ENCODE data around the gene RPS6KA2. TPM values are rescaled to one million over a fixed set of nuclear protein-coding genes. Genes with fewer than 3 reads are reported as not detected.
A peak's percentile ranks its signal among the peaks of the same experiment; 100 is the strongest.

Gene RPS6KA2
- total RNA-seq, 2 experiments from 2014 or later = 18.9 to 19.1 TPM

DNA sequence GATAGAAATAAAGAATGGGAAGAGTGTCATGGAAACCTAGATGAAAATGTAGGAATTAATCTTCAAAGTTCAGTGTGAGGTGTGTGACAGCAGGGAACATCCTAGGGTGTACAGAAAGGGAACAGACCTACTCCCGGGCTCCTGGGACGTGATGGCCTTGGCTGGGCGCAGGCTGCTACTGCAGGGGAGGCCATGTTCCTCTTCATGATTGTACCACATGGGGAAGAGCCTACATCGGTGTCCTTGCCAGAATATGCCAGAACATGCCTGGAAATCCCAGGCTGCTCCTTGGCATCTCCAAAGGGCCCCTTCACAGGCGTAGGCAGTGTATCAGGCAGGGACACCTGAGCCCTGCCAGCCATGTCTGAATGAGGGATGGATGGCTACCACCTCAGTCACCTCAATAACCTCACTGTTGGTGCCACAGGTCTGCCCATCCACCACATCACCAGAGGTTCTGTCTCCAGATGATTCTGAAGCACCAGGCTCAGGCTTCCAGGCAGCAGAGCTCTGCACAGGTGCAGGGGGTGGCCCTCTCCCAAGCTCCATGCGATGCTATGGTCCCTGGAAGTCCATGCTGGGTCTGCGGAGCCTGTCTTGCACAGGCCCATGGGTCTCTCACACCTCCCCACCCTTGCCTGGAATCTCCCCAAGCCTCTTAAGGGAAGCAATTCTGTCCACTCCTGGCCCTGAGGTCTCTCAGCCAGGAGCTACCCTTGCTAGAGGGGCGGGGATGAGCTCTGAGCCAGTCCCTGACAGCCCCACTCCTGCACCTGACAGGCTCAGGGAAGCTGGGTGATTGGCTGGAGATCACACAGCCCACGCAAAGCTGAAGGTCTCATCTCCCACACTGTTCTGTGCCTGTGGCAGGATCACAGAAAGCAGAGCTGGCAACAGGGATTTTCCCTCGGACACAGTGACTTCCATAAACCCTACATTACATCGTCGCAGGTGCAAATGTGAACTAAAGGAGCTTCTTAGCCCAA lies 60.7 kb downstream of the RPS6KA2 start:
- no peak overlapping the region for H3K27ac Mint-ChIP-seq
- no peak overlapping the region for H3K4me3 Mint-ChIP-seq
- H3K4me1 Mint-ChIP-seq (ENCODE audit: low read depth) = no peaks in the 10 kb centered on the region
- no peaks in the 10 kb centered on the region for H3K9me3 Mint-ChIP-seq
- DNase-seq = no peak
- CTCF ChIA-PET = no interaction called here
- no peaks in the 10 kb centered on the region for H3K27me3 Mint-ChIP-seq (ENCODE audit: low read depth)
- H3K36me3 Mint-ChIP-seq (ENCODE audit: low read depth) = no peaks in the 10 kb centered on the region
- intact Hi-C loops (cut with micrococcal nuclease) = no loop called here

GRCh38 chr6:166565084-166565967 lies 61.7 kb downstream of the RPS6KA2 start:
- CTCF ChIA-PET = no interaction called here
- Mint-ChIP-seq H3K27me3 (ENCODE audit: low read depth) (no peaks in the 10 kb centered on the region), H3K27ac (no peak overlapping the region), H3K4me3 (no peak overlapping the region), H3K4me1 (ENCODE audit: low read depth) (no peaks in the 10 kb centered on the region), H3K36me3 (ENCODE audit: low read depth) (no peaks in the 10 kb centered on the region), H3K9me3 (peaks cover under 1% of the 10 kb centered on the region)
- intact Hi-C loops (cut with micrococcal nuclease) = no loop called here
- no peak for DNase-seq

- DNase-seq = no peak
- Mint-ChIP-seq H3K27me3 (ENCODE audit: low read depth) (no peaks in the 10 kb centered on the region), H3K27ac (no peak overlapping the region), H3K4me3 (no peak overlapping the region), H3K9me3 (peaks cover 11% of the 10 kb centered on the region), H3K4me1 (ENCODE audit: low read depth) (no peaks in the 10 kb centered on the region), H3K36me3 (ENCODE audit: low read depth) (peaks cover 4% of the 10 kb centered on the region)
- intact Hi-C loops (cut with micrococcal nuclease) = no loop called here
- CTCF ChIA-PET = no interaction called here
Measured at GRCh38 chr6:166563805-166564204, 63.2 kb downstream of the RPS6KA2 start.

DNA sequence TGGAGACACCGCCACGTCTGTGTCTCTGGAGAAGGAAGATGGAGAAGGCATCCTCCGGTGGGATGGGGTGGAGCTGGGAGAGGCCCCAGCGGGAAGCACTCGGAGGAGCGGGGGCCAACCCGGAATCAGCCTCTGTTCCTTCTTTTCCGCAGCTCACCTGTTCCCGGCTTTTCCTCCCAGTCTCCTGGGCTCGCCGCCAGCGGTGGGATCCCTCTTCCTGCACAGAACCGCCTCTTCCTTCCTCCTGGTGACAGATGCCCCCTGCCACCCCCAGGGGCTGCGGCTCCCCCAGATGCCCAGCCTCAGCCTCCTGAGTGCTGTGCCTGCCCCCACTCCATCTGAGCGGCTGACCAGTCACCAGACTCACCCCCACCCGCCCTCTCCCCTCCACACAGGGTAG lies 63.9 kb downstream of the RPS6KA2 start:
- Mint-ChIP-seq H3K27me3 (ENCODE audit: low read depth) (no peaks in the 10 kb centered on the region), H3K4me1 (ENCODE audit: low read depth) (no peaks in the 10 kb centered on the region)
- intact Hi-C loops (cut with micrococcal nuclease) = no loop called here

DNA sequence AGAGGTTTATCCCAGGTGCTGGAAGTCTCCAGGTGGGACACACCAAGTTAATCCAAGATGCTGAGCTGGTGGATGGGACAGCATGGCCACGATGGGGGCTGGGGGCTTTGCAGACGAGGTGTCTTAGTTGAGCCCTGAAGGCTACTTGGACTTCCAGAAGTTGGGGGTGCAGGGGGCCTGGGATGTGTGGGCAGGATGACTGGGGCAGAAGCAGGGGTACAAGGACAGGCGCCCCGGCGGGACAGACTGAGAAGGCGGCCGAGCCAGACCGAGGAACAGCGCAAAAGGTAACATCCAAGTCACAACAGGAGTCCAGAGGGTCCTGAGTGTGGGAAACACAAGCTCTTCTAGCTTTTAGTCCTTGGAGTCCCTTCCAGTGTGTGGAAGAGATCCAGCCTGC lies 64.3 kb downstream of the RPS6KA2 start:
- intact Hi-C loops (cut with micrococcal nuclease) = no loop called here
- Mint-ChIP-seq H3K27ac (no peak overlapping the region), H3K4me3 (no peak overlapping the region), H3K27me3 (ENCODE audit: low read depth) (no peaks in the 10 kb centered on the region), H3K9me3 (peaks cover 11% of the 10 kb centered on the region), H3K4me1 (ENCODE audit: low read depth) (no peaks in the 10 kb centered on the region), H3K36me3 (ENCODE audit: low read depth) (peaks cover 4% of the 10 kb centered on the region)
- DNase-seq = no peak
- CTCF ChIA-PET = no interaction called here

More for the DNA sequence above, 63.9 kb downstream of the RPS6KA2 start:
- CTCF ChIA-PET = no interaction called here
- Mint-ChIP-seq H3K4me3 (no peak overlapping the region), H3K36me3 (ENCODE audit: low read depth) (peaks cover 4% of the 10 kb centered on the region), H3K27ac (no peak overlapping the region), H3K9me3 (peaks cover 11% of the 10 kb centered on the region)
- no peak for DNase-seq

DNA sequence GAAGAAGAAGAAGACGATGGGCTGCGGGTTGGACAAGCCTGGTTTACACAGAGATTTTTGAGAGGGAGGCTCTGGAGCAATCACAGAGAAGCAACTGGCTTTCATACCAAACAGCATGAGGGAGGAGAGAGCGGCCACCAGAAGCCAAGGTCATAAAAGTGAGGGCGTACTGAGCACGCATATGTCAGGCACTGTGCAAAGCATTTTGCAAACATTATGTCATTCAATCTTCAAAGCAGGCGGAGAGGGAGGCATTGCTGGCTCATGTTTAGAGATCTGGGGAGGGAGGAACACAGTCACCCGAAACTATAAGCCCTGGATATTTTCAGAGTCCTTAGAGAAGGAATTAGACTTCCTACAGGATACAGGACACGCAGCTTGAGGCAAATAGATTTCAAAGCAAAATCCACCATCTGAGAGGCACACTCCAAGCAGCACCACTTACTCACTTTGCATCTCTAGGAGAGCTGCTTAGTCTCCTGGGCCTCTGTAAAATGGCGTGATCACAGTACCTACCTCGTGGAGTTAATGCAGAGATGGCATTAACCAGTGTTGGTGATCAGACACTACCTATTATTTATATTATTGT lies 65.2 kb downstream of the RPS6KA2 start:
- Mint-ChIP-seq H3K4me1 (ENCODE audit: low read depth) (peaks cover 4% of the 10 kb centered on the region), H3K27me3 (ENCODE audit: low read depth) (no peaks in the 10 kb centered on the region), H3K4me3 (no peak overlapping the region), H3K36me3 (ENCODE audit: low read depth) (peaks cover 4% of the 10 kb centered on the region), H3K9me3 (peaks cover 11% of the 10 kb centered on the region), H3K27ac (no peak overlapping the region)
- CTCF ChIA-PET = no interaction called here
- intact Hi-C loops (cut with micrococcal nuclease) = no loop called here
- DNase-seq = no peak

GRCh38 chr6:166560222-166560621 lies 66.8 kb downstream of the RPS6KA2 start:
- no peak for DNase-seq
- Mint-ChIP-seq H3K27ac (no peak overlapping the region), H3K4me1 (ENCODE audit: low read depth) (peaks cover 5% of the 10 kb centered on the region), H3K27me3 (ENCODE audit: low read depth) (no peaks in the 10 kb centered on the region), H3K4me3 (no peak overlapping the region), H3K9me3 (peaks cover 11% of the 10 kb centered on the region), H3K36me3 (ENCODE audit: low read depth) (peaks cover 4% of the 10 kb centered on the region)
- intact Hi-C loops (cut with micrococcal nuclease) = no loop called here
- CTCF ChIA-PET = no interaction called here

DNA sequence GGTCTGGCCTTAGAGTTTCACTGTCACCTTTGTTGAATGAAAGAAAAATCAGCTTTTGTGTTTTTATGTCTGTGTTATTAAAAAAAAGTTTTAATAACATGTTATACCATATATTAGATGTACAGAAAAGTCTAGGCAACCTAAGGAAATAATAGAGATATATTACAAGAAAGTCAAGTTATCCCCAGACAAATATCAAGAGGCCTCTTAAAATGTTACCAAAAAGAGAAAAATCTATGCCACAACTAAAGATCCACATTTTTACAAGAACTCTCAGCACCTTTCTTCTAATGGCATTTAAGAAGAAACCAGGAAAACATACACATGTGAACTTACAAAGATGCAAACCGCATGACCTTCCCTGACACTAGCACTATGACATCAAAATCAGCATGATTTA lies 67.4 kb downstream of the RPS6KA2 start:
- no peak overlapping the region for H3K4me3 Mint-ChIP-seq
- peaks cover 11% of the 10 kb centered on the region for H3K9me3 Mint-ChIP-seq
- H3K27me3 Mint-ChIP-seq (ENCODE audit: low read depth) = no peaks in the 10 kb centered on the region
- CTCF ChIA-PET = no interaction called here
- H3K27ac Mint-ChIP-seq = no peak overlapping the region
- DNase-seq = no peak
- peaks cover 4% of the 10 kb centered on the region for H3K36me3 Mint-ChIP-seq (ENCODE audit: low read depth)
- peaks cover 5% of the 10 kb centered on the region for H3K4me1 Mint-ChIP-seq (ENCODE audit: low read depth)
- intact Hi-C loops (cut with micrococcal nuclease) = no loop called here

- H3K27ac Mint-ChIP-seq = no peak overlapping the region
- peaks cover 11% of the 10 kb centered on the region for H3K9me3 Mint-ChIP-seq
- no peak for DNase-seq
- intact Hi-C loops (cut with micrococcal nuclease) = no loop called here
- CTCF ChIA-PET = no interaction called here
- H3K36me3 Mint-ChIP-seq (ENCODE audit: low read depth) = peaks cover 4% of the 10 kb centered on the region
- H3K4me3 Mint-ChIP-seq = no peak overlapping the region
- no peaks in the 10 kb centered on the region for H3K27me3 Mint-ChIP-seq (ENCODE audit: low read depth)
- peaks cover 5% of the 10 kb centered on the region for H3K4me1 Mint-ChIP-seq (ENCODE audit: low read depth)
Measured at GRCh38 chr6:166559211-166559610, 67.8 kb downstream of the RPS6KA2 start.

GRCh38 chr6:166558156-166559005 lies 68.7 kb downstream of the RPS6KA2 start:
- H3K4me3 Mint-ChIP-seq = no peak overlapping the region

DNA sequence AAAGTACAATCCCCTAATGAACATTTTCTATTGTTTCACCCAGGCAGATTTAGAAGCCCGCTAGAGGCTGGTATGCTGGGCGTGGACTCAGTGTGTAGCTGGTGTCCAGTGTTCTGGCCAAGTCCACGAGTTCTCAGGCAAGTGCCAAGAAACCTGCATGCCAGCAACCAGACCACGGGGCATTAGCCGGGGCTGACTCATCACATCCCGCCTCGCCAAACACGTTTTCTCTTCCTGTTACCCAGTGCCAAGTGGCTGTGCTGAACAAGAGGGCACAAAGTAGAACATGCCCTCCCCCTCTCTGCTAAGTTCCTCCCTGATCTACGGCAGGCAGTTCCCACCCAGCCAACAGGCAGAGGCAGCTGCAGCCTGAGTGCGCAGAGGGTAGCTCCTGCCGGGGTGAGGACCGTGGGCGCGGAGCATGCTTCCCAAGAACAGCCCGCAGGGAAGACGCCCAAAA lies 70.2 kb downstream of the RPS6KA2 start:
- DNase-seq = peak; percentile 21
- Mint-ChIP-seq H3K4me3 (no peak overlapping the region), H3K27me3 (ENCODE audit: low read depth) (no peaks in the 10 kb centered on the region), H3K9me3 (peaks cover 11% of the 10 kb centered on the region), H3K27ac (no peak overlapping the region), H3K36me3 (ENCODE audit: low read depth) (peaks cover 4% of the 10 kb centered on the region), H3K4me1 (ENCODE audit: low read depth) (peaks cover 5% of the 10 kb centered on the region)
- CTCF ChIA-PET = interaction anchor here (0.9 kb wide), 1 partner anchor 16 kb away, joined by 3 read pairs; no protein-coding TSS in a partner anchor
- intact Hi-C loops (cut with micrococcal nuclease) = no loop called here

More at GRCh38 chr6:166558156-166559005, 68.7 kb downstream of the RPS6KA2 start:
- Mint-ChIP-seq H3K36me3 (ENCODE audit: low read depth) (peaks cover 4% of the 10 kb centered on the region), H3K27me3 (ENCODE audit: low read depth) (no peaks in the 10 kb centered on the region), H3K4me1 (ENCODE audit: low read depth) (peaks cover 5% of the 10 kb centered on the region), H3K27ac (no peak overlapping the region), H3K9me3 (peaks cover 11% of the 10 kb centered on the region)
- CTCF ChIA-PET = no interaction called here
- intact Hi-C loops (cut with micrococcal nuclease) = no loop called here
- no peak for DNase-seq

All from activated naive CD4-positive, alpha-beta T cell treated with anti-CD3 and anti-CD28 coated beads for 36 hours (primary cell).